HepG2 (cell line): Measurements from ENCODE around the gene FAM167B. TPM values are rescaled to one million over a fixed set of nuclear protein-coding genes. Genes with fewer than 3 reads are reported as not detected.

ENCODE experiments used
- AKNA ChIP-seq: sonication (generic); formaldehyde crosslinking; IDR thresholded peaks from 2 replicates; pipeline ENCODE4 v1.4.0; 2020; ENCODE audit warnings: missing genetic modification reagents, borderline replicate concordance
- ETV5 ChIP-seq: IDR thresholded peaks from 2 replicates; pipeline ENCODE4 v1.6.1; 2018; ENCODE audit warnings: missing biosample characterization, missing genetic modification reagents, inconsistent platforms, borderline replicate concordance
- HMGXB4 ChIP-seq, 2 experiments: sonication (generic) in 1 of 2; formaldehyde crosslinking in 1 of 2; IDR thresholded peaks; 2 replicates each; pipeline versions ENCODE4 v1.4.0 to v1.6.1; 2018 to 2020; ENCODE audit warnings: missing genetic modification reagents in 2 of 2, borderline replicate concordance in 1 of 2, low read depth in 1 of 2, mild to moderate bottlenecking in 1 of 2, missing biosample characterization in 1 of 2
- HNRNPLL ChIP-seq: fragments of 200-400 bp; formaldehyde crosslinking; IDR thresholded peaks from 2 replicates; pipeline ENCODE4 v1.6.1; 2017; ENCODE audit warnings: mild to moderate bottlenecking, low read depth, low read length; ENCODE audit not compliant: poor library complexity, severe bottlenecking
- KLF9 ChIP-seq: IDR thresholded peaks from 2 replicates; pipeline ENCODE4 v1.6.1; 2016; ENCODE audit warnings: low read depth
- NFYC ChIP-seq: IDR thresholded peaks from 2 replicates; pipeline ENCODE4 v1.6.1; 2016; ENCODE audit warnings: missing genetic modification reagents, missing compliant biosample characterization
- NR3C1 ChIP-seq: sonication (generic); formaldehyde crosslinking; IDR thresholded peaks from 2 replicates; pipeline ENCODE4 v1.4.0; 2020; ENCODE audit warnings: missing genetic modification reagents
- RBM22 ChIP-seq: fragments of 200-400 bp; formaldehyde crosslinking; optimal IDR thresholded peaks from 2 replicates; pipeline ENCODE3; 2017; ENCODE audit warnings: mild to moderate bottlenecking, low read length, moderate library complexity
- STAT5B ChIP-seq: sonication (generic); formaldehyde crosslinking; IDR thresholded peaks from 2 replicates; pipeline ENCODE4 v1.4.0; 2020; ENCODE audit warnings: missing genetic modification reagents
- THAP7 ChIP-seq: sonication (generic); formaldehyde crosslinking; IDR thresholded peaks from 2 replicates; pipeline ENCODE4 v1.8.1; 2023; ENCODE audit warnings: mild to moderate bottlenecking, missing genetic modification reagents
- ZFY ChIP-seq: sonication (generic); formaldehyde crosslinking; IDR thresholded peaks from 2 replicates; pipeline ENCODE4 v1.4.0; 2020; ENCODE audit warnings: missing genetic modification reagents
- ZMAT5 ChIP-seq: sonication (generic); formaldehyde crosslinking; IDR thresholded peaks from 2 replicates; pipeline ENCODE4 v1.5.0; 2020; ENCODE audit warnings: mild to moderate bottlenecking, low read depth, missing genetic modification reagents, borderline replicate concordance
- ZNF251 ChIP-seq: sonication (generic); formaldehyde crosslinking; IDR thresholded peaks from 2 replicates; pipeline ENCODE4 v1.9.0; 2021; ENCODE audit warnings: mild to moderate bottlenecking, missing genetic modification reagents
- ZNF253 ChIP-seq: sonication (generic); formaldehyde crosslinking; IDR thresholded peaks from 2 replicates; pipeline ENCODE4 v1.8.0; 2022; ENCODE audit warnings: mild to moderate bottlenecking, missing genetic modification reagents, borderline replicate concordance
- ZNF3 ChIP-seq: IDR thresholded peaks from 2 replicates; pipeline ENCODE4 v1.7.0; 2017; ENCODE audit warnings: inconsistent platforms
- ZNF350 ChIP-seq: sonication (generic); formaldehyde crosslinking; IDR thresholded peaks from 2 replicates; pipeline ENCODE4 v1.4.0; 2020; ENCODE audit warnings: mild to moderate bottlenecking, low read depth, missing genetic modification reagents, borderline replicate concordance
- ZNF432 ChIP-seq: sonication (generic); formaldehyde crosslinking; IDR thresholded peaks from 2 replicates; pipeline ENCODE4 v1.5.0; 2020; ENCODE audit warnings: missing genetic modification reagents, mild to moderate bottlenecking, borderline replicate concordance
- ZNF672 ChIP-seq: sonication (generic); formaldehyde crosslinking; IDR thresholded peaks from 2 replicates; pipeline ENCODE4 v1.8.1; 2022; ENCODE audit warnings: missing genetic modification reagents
- ZNF761 ChIP-seq: sonication (generic); formaldehyde crosslinking; conservative IDR thresholded peaks from 2 replicates; pipeline ENCODE4 v1.4.0; 2020; ENCODE audit warnings: mild to moderate bottlenecking, missing genetic modification reagents
- ZNF780A ChIP-seq: sonication (generic); formaldehyde crosslinking; IDR thresholded peaks from 2 replicates; pipeline ENCODE4 v1.8.0; 2022; ENCODE audit warnings: mild to moderate bottlenecking, missing genetic modification reagents, moderate library complexity
- ZNF784 ChIP-seq: sonication (generic); formaldehyde crosslinking; IDR thresholded peaks from 2 replicates; pipeline ENCODE4 v1.5.1; 2020; ENCODE audit warnings: missing genetic modification reagents, mild to moderate bottlenecking, borderline replicate concordance
- polyA plus RNA-seq, 8 experiments: library from polyadenylated mRNA; depleted of rRNA in 3 of 8; stranded (reverse) in 7 of 8; unstranded in 1 of 8; fragments of >200 nt; fragmentation: Illumina TruSeq in 4 of 8; extraction: Trizol in 4 of 8; gene quantifications; 2 replicates each; pipeline versions ENCODE4 v1.2.1 to v1.2.3, GENCODE V29; 2011 to 2016; ENCODE audit warnings: low read depth in 4 of 8, missing spikeins in 1 of 8, mixed read lengths in 1 of 8; ENCODE audit not compliant: insufficient read depth in 1 of 8
- total RNA-seq, 5 experiments: library from RNA; depleted of rRNA; stranded (reverse); fragments of >200 nt; fragmentation: Illumina TruSeq; extraction: Trizol; gene quantifications; 2 replicates each; pipeline ENCODE4 v1.2.3, GENCODE V29; 2016; ENCODE audit warnings: low read depth in 1 of 5

FAM167B gene
- total and polyA plus RNA-seq, 2 of the 13 experiments (the other 11 are each of a cell fraction or from before 2014, with no cell fraction given), result 0.15 to 0.70 TPM

- TF ChIP-seq ZNF253 (CRISPR knock-in tag) (no peak), ZNF784 (no peak), RBM22 (no peak), STAT5B (CRISPR knock-in tag) (no peak), ETV5 (CRISPR knock-in tag) (no peak), HMGXB4 (CRISPR knock-in tag; IDR thresholded peaks at IDR 0.05; ENCODE audit: borderline replicate concordance in 1 of 2, low read depth in 1 of 2) (peak; percentile 31 to 70; a peak in 2 of 4 replicates), ZNF761 (CRISPR knock-in tag) (no peak), ZNF780A (CRISPR knock-in tag) (no peak), HNRNPLL (peak; percentile 71), NFYC (CRISPR knock-in tag) (no peak), ZNF432 (CRISPR knock-in tag) (no peak), ZNF350 (no peak), ZNF3 (no peak), ZNF251 (CRISPR knock-in tag) (0 out of 2 replicates have a peak, but pooled peaks have one; percentile 42), KLF9 (no peak), ZMAT5 (CRISPR knock-in tag) (no peak), ZFY (CRISPR knock-in tag) (peak; percentile 54; the same call in 1 of the 2 replicates), AKNA (CRISPR knock-in tag) (no peak), ZNF672 (CRISPR knock-in tag) (no peak), NR3C1 (CRISPR knock-in tag) (no peak), THAP7 (no peak)
Measured at GRCh38 chr1:32241001-32241763, 5.8 kb upstream of the FAM167B start (continued).
